ENCODE results near the gene APLP2.
"Not testable (repeated sequence)": the region's sequence is repeated elsewhere in the genome, so short reads cannot be mapped to it uniquely, and the experiment has no call there.

The APLP2 gene

DNA sequence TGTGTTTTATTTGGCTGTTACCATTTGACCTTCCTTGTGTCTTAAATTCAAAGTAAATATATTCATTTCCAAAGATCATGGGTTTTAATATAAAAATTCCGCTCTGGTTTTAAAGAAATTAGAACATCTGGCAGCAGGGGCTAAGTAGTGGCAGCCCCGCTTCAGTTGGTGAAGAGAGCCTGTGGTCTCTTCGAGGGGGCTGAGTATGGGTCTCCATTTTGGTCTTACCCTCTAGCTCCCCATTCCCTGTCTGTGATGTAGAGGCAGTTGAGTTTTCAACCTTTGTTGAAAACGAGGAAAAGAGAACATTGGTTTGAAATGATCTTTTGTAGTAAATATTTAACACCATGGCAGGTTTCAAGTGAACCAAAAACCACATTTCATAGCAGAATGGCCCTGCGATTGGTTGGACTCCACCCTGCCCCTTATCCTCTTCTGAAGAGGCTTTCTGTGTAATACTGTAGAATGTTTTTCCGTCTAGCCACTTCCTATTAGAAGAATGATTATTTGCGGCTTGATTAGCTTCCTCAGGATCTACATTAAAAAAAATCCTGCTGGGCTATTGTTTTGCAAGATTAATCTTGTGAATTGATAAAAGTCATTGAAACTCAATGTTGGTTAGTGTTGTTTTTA is 17.7 kb downstream of the APLP2 start:
- no peak for DNase-seq (ENCODE audit: extremely low read depth, low read depth)
- H3K4me3 ChIP-seq (replicated peaks; ENCODE audit: low read depth, low read length): no peak overlapping the region
- TF ChIP-seq, protein P1, sequence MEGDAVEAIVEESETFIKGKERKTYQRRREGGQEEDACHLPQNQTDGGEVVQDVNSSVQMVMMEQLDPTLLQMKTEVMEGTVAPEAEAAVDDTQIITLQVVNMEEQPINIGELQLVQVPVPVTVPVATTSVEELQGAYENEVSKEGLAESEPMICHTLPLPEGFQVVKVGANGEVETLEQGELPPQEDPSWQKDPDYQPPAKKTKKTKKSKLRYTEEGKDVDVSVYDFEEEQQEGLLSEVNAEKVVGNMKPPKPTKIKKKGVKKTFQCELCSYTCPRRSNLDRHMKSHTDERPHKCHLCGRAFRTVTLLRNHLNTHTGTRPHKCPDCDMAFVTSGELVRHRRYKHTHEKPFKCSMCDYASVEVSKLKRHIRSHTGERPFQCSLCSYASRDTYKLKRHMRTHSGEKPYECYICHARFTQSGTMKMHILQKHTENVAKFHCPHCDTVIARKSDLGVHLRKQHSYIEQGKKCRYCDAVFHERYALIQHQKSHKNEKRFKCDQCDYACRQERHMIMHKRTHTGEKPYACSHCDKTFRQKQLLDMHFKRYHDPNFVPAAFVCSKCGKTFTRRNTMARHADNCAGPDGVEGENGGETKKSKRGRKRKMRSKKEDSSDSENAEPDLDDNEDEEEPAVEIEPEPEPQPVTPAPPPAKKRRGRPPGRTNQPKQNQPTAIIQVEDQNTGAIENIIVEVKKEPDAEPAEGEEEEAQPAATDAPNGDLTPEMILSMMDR (IDR thresholded peaks at IDR 0.05; ENCODE audit: low read depth, low read length, missing control alignments): no peak

DNA sequence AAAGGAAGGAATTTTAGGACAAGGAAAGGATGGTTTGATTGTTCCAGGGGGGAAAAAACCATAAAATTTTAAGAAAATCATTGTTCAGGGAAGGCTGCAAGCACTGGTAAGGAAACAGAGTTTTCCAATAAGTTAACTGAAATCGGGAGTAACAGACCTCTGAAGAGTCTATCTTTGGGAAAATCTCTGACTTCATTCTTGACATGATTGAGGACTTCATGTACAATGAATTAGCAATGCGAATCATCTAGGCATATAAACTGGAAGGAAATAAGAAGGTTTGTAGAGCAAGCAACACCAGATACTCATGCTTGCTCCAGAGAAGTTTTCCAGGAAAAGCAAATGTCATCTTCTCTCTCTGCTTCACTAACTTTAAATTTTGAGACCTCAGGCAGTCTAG is 18.5 kb downstream of the APLP2 start:
- H3K4me3 ChIP-seq (replicated peaks; ENCODE audit: low read depth, low read length): no peak overlapping the region
- TF ChIP-seq, protein P1 (IDR thresholded peaks at IDR 0.05; ENCODE audit: low read depth, low read length, missing control alignments): no peak
- DNase-seq (ENCODE audit: extremely low read depth, low read depth): no peak

DNA sequence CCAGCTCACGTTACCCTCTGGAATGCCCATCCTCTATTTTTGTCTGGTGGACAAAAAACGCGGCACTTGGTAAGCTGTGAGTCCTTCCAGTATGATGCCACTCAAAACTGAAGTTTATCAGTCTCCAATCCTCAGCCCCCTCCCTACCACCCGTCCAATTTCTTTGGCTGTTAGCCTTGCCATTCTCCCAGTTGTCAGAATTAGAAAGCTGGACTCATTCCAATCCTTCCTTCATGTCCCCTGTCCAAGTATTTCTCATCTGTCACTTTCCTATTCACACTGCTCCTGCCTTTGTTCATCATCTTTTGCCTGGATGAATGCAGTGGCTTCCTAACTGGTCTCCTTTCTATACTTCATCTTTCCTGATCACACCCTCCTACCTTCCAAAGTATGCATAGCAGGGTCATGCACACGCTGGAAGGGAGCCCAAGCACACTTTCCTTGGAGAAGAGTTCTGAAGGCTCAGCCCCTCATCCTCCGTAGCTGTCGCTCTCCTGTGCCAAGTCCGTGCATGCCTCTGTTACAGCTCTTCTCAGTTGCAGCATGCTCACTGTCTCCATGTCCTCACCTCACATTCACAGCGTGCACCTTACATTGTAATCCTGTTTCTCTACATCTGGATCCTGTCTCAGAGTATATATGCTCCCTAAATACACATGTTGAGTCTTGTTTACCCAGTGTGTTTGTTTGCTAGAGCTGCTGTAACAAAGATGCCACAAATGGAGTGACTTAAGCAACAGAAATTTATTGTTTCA is 19.4 kb downstream of the APLP2 start:
- TF ChIP-seq, protein P1 (IDR thresholded peaks at IDR 0.05; ENCODE audit: low read depth, low read length, missing control alignments): no peak
- H3K4me3 ChIP-seq (replicated peaks; ENCODE audit: low read depth, low read length): no peak overlapping the region

DNA sequence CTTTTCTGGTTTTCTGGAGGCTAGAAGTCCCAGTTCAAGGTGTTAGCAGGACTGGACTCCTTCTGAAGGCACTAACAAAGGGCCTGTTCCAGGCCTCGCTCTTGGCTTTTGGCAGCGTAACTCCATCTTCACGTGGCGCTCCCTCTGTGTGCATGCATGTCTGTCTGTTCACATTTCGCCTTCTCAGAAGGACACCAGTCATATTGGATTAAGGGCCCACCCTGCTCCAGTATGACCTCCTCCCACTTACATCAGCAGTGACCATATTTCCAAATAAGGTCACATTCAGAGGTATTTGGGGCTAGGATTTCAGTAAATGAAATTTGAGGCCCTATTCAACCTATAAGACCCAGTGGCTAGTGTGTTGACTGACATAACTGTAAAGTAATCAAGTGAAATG is 20.0 kb downstream of the APLP2 start:
- H3K4me3 ChIP-seq (replicated peaks; ENCODE audit: low read depth, low read length): no peak overlapping the region
- TF ChIP-seq, protein P1 (IDR thresholded peaks at IDR 0.05; ENCODE audit: low read depth, low read length, missing control alignments): no peak
- DNase-seq (ENCODE audit: extremely low read depth, low read depth): no peak

More for the DNA sequence above, 19.4 kb downstream of the APLP2 start:
- no peak for DNase-seq (ENCODE audit: extremely low read depth, low read depth)

DNA sequence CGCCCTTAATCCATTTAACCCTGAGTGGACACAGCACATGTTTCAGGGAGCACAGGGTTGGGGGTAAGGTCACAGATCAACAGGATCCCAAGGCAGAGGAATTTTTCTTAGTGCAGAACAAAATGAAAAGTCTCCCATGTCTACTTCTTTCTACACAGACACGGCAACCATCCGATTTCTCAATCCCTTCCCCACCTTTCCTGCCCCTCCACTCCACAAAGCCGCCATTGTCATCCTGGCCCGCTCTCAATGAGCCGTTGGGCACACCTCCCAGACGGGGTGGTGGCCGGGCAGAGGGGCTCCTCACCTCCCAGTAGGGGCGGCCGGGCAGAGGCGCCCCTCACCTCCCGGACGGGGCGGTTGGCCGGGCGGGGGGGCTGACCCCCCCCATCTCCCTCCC is 20.8 kb downstream of the APLP2 start:
- H3K4me3 ChIP-seq (replicated peaks; ENCODE audit: low read depth, low read length); DNase-seq (ENCODE audit: extremely low read depth, low read depth): not testable (repeated sequence)

DNA sequence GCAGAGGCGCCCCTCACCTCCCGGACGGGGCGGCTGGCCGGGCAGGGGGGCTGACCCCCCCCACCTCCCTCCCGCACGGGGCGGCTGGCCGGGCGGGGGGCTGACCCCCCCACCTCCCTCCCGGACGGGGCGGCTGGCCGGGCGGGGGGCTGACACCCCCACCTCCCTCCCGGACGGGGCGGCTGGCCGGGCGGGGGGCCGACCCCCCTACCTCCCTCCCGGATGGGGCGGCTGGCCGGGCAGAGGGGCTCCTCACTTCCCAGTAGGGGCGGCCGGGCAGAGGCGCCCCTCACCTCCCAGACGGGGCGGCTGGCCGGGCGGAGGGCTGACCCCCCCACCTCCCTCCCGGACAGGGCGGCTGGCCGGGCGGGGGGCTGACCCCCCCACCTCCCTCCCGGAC is 21.5 kb downstream of the APLP2 start:
- not testable (repeated sequence) for DNase-seq (ENCODE audit: extremely low read depth, low read depth); H3K4me3 ChIP-seq (replicated peaks; ENCODE audit: low read depth, low read length)

DNA sequence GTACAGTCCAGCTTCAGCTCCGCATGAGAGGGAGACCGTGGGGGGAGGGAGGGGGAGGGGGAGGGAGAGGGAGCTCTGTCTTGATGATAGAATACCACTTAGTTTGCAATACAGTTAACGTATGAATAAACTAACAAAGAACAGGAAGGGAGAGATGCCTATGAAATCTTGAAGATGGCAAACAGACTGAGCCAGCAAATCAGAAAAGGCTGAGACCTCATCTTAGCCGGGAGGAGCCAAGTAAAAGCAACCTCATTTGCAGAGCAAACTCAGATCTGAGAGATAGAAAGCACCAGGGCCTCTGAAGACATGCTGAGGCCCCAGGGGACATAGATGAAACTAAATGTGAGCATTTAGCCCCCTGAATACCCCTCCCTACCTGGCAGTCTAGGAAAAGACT is 23.0 kb downstream of the APLP2 start:
- DNase-seq (ENCODE audit: extremely low read depth, low read depth): no peak
- TF ChIP-seq, protein P1 (IDR thresholded peaks at IDR 0.05; ENCODE audit: low read depth, low read length, missing control alignments): no peak
- H3K4me3 ChIP-seq (replicated peaks; ENCODE audit: low read depth, low read length): no peak overlapping the region

DNA sequence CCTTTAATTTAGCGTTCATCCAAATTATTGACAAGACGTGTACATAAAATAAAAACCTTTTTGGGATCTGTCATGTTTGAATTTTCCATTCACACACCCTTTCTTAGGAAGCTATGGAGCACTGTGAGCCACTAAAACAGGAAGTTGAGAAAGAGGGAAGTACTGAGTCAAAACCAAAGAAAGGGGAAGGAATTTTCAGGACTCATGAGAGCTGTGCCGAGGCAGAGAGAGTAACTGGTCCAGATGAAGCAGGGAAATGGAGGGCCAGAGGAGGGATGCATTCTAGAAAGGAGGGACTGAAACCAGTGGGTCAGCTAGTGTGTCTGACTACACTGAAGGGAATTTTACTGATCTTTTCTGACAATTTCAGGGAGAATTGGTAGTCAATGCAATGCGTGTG is 24.9 kb downstream of the APLP2 start:
- DNase-seq (ENCODE audit: extremely low read depth, low read depth): no peak
- TF ChIP-seq, protein P1 (IDR thresholded peaks at IDR 0.05; ENCODE audit: low read depth, low read length, missing control alignments): no peak
- H3K4me3 ChIP-seq (replicated peaks; ENCODE audit: low read depth, low read length): no peak overlapping the region

All from HFF-Myc (cell line).